ENCODE measurements around the gene COPS4.

DNA sequence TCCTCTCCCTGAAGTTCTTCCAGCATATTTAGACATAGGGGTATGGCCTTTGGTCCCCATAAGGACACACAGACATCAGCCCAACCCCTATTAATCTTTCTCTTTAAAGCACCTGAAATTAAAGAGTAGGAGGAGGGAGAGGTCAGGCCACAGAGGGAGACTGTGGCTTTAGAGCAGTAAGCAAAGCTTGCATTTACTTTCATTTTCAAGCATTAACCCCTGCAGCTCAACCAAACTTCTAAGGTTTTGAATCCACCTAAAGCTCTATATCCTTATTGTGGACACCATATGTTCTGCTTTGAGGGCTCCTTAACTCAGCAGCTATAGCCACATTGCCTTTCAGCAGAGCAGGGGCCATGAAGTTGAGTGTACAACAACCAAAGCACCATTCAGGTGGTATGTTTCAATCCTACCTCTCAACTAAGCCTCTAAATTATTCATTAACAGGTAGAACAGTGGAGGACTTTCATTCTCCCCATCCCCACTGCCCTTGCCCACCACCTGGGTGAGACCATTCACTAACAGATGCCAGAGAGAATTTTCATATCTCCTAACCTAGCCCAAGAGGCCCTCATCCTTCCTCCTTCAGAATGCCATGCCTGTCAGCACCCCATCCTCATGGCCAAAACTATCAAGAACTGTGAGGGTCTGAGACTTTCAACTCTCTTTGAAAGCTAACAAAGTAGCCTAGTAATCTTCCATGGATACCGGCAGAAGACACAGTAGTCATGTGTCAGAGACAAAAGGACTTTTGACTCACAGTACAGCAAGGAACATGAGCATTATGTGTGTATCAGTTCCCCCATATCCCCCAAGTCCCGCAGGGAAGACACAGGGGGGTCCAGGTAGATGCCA is 45.2 kb upstream of the COPS4 start:
- TF ChIP-seq, protein P1, sequence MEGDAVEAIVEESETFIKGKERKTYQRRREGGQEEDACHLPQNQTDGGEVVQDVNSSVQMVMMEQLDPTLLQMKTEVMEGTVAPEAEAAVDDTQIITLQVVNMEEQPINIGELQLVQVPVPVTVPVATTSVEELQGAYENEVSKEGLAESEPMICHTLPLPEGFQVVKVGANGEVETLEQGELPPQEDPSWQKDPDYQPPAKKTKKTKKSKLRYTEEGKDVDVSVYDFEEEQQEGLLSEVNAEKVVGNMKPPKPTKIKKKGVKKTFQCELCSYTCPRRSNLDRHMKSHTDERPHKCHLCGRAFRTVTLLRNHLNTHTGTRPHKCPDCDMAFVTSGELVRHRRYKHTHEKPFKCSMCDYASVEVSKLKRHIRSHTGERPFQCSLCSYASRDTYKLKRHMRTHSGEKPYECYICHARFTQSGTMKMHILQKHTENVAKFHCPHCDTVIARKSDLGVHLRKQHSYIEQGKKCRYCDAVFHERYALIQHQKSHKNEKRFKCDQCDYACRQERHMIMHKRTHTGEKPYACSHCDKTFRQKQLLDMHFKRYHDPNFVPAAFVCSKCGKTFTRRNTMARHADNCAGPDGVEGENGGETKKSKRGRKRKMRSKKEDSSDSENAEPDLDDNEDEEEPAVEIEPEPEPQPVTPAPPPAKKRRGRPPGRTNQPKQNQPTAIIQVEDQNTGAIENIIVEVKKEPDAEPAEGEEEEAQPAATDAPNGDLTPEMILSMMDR (IDR thresholded peaks at IDR 0.05) = no peak
- TF ChIP-seq POLR2A (IDR thresholded peaks at IDR 0.05) = no peak
- no peak for TF ChIP-seq EP300 (IDR thresholded peaks at IDR 0.05; ENCODE audit: low read depth)
- TF ChIP-seq POLR2AphosphoS5 (IDR thresholded peaks at IDR 0.05) = no peak

All from transverse colon (tissue), 4 donors.